ENCODE measurements around the gene ALKBH5.
A peak's percentile ranks its signal among the peaks of the same experiment; 100 is the strongest.

ALKBH5 gene

DNA sequence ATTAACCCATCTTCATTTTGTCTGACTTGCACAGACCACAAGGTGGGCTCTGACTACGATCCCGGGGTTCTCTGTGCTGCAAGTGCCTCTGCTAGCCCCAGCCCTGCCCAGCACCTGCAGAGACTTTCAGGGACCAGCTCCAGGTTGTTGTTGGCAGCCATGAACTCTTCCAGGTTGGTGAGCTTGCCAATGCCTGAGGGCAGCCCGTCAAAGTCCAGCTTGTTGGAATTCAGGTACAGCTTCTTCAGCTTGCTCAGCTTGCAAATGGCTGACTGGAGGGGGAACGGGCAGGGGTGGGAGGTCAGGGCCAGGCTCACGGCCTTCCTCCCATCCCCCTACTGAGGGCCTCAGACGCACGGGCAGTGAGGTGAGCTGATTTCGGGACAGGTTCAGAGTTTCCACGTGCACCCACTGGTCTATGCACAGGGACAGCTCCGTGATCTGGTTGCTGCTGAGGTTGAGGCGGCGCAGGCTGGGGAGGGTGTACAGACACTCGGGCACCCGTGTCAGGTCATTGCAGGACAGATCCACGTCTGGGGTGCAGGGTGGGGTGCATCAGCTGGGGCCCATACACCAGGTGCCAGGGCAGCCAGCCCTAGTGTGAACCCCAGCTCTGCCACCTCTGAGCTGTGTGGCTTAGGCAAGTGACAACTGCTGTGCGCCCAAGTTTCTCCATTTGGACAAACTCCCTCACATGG lies 69.7 kb downstream of the ALKBH5 start:
- no peak overlapping the region for H3K4me3 ChIP-seq (ENCODE audit: low read depth, low read length)
- no peak for DNase-seq (ENCODE audit: low read depth)
- no peak for TF ChIP-seq CTCF (IDR thresholded peaks at IDR 0.05; ENCODE audit: insufficient read depth, low read depth, low read length, missing control alignments)

DNA sequence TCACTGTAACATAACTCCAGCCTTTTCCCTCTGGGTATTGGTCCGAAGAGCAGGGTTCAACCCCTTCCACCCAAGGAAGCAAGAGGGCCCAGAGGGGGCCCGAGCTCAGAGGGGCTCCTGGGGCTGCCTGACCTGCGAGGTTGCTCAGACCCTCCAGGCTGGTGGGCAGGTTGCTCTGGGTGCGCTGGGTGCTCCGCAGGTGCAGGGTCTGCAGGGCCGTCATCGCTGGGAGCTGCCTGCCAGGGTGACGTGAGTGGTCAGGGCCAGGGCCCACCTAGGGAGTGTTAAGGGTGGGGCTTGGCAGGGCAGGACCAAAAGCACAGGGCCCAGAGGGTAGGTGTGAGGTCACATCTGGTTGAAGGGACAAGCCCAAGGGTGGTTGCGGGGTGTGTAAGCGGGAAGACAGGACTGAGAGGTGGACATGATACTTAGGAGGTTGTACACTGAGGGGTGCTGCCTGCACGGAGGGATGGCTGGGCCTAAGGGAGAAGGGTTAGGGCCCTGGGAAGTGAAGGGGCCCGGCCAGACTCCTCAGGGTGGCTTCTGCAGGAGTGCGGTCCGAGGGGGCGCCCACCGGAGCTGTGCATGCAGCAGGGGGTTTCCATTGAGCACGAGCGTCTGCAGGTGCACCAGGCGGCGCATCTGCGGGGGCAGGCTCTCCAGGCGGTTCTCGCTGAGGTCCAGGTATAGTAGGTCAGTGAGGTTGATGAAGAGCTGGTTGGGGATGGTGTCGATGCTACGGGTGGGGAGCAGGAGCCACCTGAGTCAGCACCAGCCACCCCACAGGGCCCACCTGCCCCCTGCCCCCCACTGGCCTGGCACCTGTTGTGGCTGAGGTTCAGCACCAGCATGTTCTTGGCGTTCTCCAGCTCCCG lies 70.6 kb downstream of the ALKBH5 start:
- no peak for TF ChIP-seq CTCF (IDR thresholded peaks at IDR 0.05; ENCODE audit: insufficient read depth, low read depth, low read length, missing control alignments)
- no peak overlapping the region for H3K4me3 ChIP-seq (ENCODE audit: low read depth, low read length)
- DNase-seq (ENCODE audit: low read depth) = no peak

- DNase-seq (ENCODE audit: low read depth) = no peak
- TF ChIP-seq CTCF (IDR thresholded peaks at IDR 0.05; ENCODE audit: insufficient read depth, low read depth, low read length, missing control alignments) = no peak
- no peak overlapping the region for H3K4me3 ChIP-seq (ENCODE audit: low read depth, low read length)
These were observed 71.4 kb downstream of the ALKBH5 start for GRCh38 chr17:18254888-18255649.

DNA sequence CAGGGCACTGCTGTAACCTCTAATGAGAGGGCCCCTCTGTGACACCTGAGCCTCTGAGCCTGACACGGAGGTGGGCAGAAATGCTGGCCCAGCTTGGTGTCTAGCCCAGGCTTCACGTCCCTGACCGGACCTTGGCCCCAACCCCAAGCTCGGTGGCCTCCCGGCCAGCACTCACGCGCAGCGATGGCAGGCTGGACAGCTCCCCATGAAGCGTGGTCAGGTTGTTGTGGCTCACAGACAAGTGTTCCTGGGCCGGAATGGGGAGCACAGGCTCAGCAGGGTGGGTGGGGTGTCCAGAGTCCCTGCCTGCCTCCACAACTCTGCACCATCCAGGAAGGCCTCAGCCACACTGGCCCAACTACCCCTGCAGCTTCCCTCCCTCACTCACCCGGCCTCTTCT lies 72.7 kb downstream of the ALKBH5 start:
- TF ChIP-seq CTCF (IDR thresholded peaks at IDR 0.05; ENCODE audit: insufficient read depth, low read depth, low read length, missing control alignments) = no peak
- H3K4me3 ChIP-seq (ENCODE audit: low read depth, low read length) = no peak overlapping the region
- no peak for DNase-seq (ENCODE audit: low read depth)

GRCh38 chr17:18256776-18257175 lies 73.1 kb downstream of the ALKBH5 start:
- TF ChIP-seq CTCF (IDR thresholded peaks at IDR 0.05; ENCODE audit: insufficient read depth, low read depth, low read length, missing control alignments) = no peak
- DNase-seq (ENCODE audit: low read depth) = no peak
- H3K4me3 ChIP-seq (ENCODE audit: low read depth, low read length) = no peak overlapping the region

DNA sequence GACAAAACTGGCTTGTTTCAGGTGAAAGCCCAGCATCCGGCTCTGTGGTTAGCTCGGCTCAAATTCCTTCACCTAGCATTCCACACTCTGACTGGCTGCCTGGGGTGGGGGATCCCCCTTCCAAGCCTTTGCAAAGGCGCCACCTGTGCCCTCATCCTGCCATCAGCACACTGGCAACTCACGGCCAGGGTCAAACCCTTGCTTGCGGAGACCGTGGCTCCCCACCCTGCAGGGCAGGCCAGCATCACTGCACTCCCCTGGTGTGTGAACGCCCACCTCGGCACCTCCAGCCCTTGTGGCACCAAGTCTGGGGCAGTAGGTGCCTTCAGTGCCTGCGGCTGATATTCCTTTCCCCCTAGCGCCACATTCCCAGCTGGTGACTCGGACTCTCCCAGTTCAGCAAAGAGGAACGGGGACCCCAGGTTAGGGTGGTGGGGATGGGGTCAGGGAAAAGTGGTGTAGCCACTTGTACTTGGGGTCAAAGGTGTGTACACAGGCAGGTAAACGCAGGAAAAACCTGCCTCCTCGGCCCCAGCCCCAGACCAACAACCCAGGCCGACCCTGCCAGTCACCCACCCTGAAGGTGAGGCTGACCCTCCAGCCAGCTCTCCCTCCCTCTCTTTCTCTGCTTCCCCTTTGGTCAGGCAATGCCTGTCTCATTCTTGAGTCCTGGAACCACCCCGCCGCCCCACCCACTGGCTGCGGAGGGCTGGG lies 73.8 kb downstream of the ALKBH5 start:
- peak overlapping the region; percentile 83 for H3K4me3 ChIP-seq (ENCODE audit: low read depth, low read length)
- no peak for DNase-seq (ENCODE audit: low read depth)
- TF ChIP-seq CTCF (IDR thresholded peaks at IDR 0.05; ENCODE audit: insufficient read depth, low read depth, low read length, missing control alignments) = no peak
